GM23338 (cell line): Measurements from ENCODE around the gene FMN1. TPM values are rescaled to one million over a fixed set of nuclear protein-coding genes. Genes with fewer than 3 reads are reported as not detected.

ENCODE experiments used
- ATAC-seq: fragments of 200-7000 bp; cut with Tn5 transposase; 3 replicates; pipeline ENCODE4 v1.9.1; 2020
- DNase-seq: peaks from one replicate; pipeline ENCODE4 v3.0.0-alpha.2; 2015; ENCODE audit warnings: low spot score
- H2AFZ ChIP-seq: fragments of 200-600 bp; sonication (generic); 2 replicates; pipeline ENCODE4 v1.8.0; 2016; ENCODE audit warnings: antibody characterized with exemption, mild to moderate bottlenecking, moderate library complexity
- H3F3A ChIP-seq: fragments of 200-600 bp; sonication (generic); replicated peaks from 2 replicates; pipeline ENCODE4 v1.8.0; 2017; ENCODE audit warnings: antibody characterized with exemption, mixed run types, low read depth
- H3K27ac ChIP-seq: fragments of 200-600 bp; sonication (generic); 2 replicates; pipeline ENCODE4 v1.6.1; 2016; ENCODE audit warnings: low read depth
- H3K27me3 ChIP-seq: fragments of 200-600 bp; sonication (generic); 2 replicates; pipeline ENCODE4 v1.8.0; 2016; ENCODE audit warnings: mild to moderate bottlenecking, mixed run types, moderate library complexity; ENCODE audit not compliant: insufficient read depth
- H3K36me3 ChIP-seq: fragments of 200-600 bp; sonication (generic); 2 replicates; pipeline ENCODE4 v1.8.0; 2016; ENCODE audit warnings: mild to moderate bottlenecking; ENCODE audit not compliant: insufficient read depth
- H3K4me1 ChIP-seq: fragments of 200-600 bp; sonication (generic); 2 replicates; pipeline ENCODE4 v1.8.0; 2016; ENCODE audit warnings: mild to moderate bottlenecking, moderate library complexity; ENCODE audit not compliant: insufficient read depth
- H3K4me2 ChIP-seq: fragments of 200-600 bp; sonication (generic); 2 replicates; pipeline ENCODE4 v1.7.1; 2017; ENCODE audit warnings: mixed run types
- H3K4me3 ChIP-seq: fragments of 200-600 bp; sonication (generic); 2 replicates; pipeline ENCODE4 v1.6.1; 2016; ENCODE audit warnings: mixed run types
- H3K79me2 ChIP-seq: fragments of 200-600 bp; sonication (generic); replicated peaks from 2 replicates; pipeline ENCODE4 v1.8.0; 2017; ENCODE audit warnings: mild to moderate bottlenecking; ENCODE audit not compliant: insufficient read depth
- H3K9me2 ChIP-seq: fragments of 200-600 bp; sonication (generic); 2 replicates; pipeline ENCODE4 v1.8.0; 2017; ENCODE audit not compliant: insufficient read depth
- H4K20me1 ChIP-seq: fragments of 200-600 bp; sonication (generic); replicated peaks from 2 replicates; pipeline ENCODE4 v1.8.0; 2017; ENCODE audit warnings: mild to moderate bottlenecking; ENCODE audit not compliant: insufficient read depth
- H3K27ac Mint-ChIP-seq: 2 replicates; pipeline ENCODE4 v1.8.0; 2020; ENCODE audit warnings: inconsistent platforms, mild to moderate bottlenecking, moderate library complexity, mixed read lengths
- H3K27me3 Mint-ChIP-seq: 3 replicates; pipeline ENCODE4 v1.8.0; 2022; ENCODE audit warnings: low read depth, mild to moderate bottlenecking, moderate library complexity, mixed read lengths, inconsistent platforms; ENCODE audit not compliant: insufficient read depth, poor library complexity
- H3K36me3 Mint-ChIP-seq: 3 replicates; pipeline ENCODE4 v1.8.0; 2021; ENCODE audit warnings: low read depth, mild to moderate bottlenecking, inconsistent platforms, moderate library complexity, mixed read lengths
- H3K4me1 Mint-ChIP-seq: 3 replicates; pipeline ENCODE4 v1.8.0; 2020; ENCODE audit warnings: mild to moderate bottlenecking, inconsistent platforms, mixed read lengths
- H3K4me3 Mint-ChIP-seq: 3 replicates; pipeline ENCODE4 v1.8.0; 2021; ENCODE audit warnings: moderate library complexity, mild to moderate bottlenecking, inconsistent platforms, mixed read lengths
- H3K9me3 Mint-ChIP-seq: 3 replicates; pipeline ENCODE4 v1.8.0; 2020; ENCODE audit warnings: moderate library complexity, mild to moderate bottlenecking, inconsistent platforms, mixed read lengths
- CREB1 ChIP-seq: fragments of 250-450 bp; sonication (Bioruptor Pico); IDR thresholded peaks from 2 replicates; pipeline ENCODE4 v1.5.0; 2020; ENCODE audit warnings: low read depth, mild to moderate bottlenecking, moderate library complexity
- EZH2 ChIP-seq: fragments of 200-600 bp; sonication (generic); IDR thresholded peaks from one replicate; pipeline ENCODE4 v1.8.0; 2017; ENCODE audit warnings: antibody characterized with exemption, mild to moderate bottlenecking, low read depth; ENCODE audit not compliant: unreplicated experiment
- EZH2phosphoT487 ChIP-seq: fragments of 200-600 bp; sonication (generic); IDR thresholded peaks from one replicate; pipeline ENCODE4 v1.8.1; 2018; ENCODE audit warnings: antibody characterized with exemption; ENCODE audit not compliant: unreplicated experiment
- JUNB ChIP-seq: IDR thresholded peaks from one replicate; pipeline ENCODE4 v1.6.1; 2016; ENCODE audit warnings: antibody characterized with exemption; ENCODE audit not compliant: unreplicated experiment
- NANOG ChIP-seq: IDR thresholded peaks from 2 replicates; pipeline ENCODE4 v1.6.1; 2016; ENCODE audit warnings: antibody characterized with exemption, borderline replicate concordance
- POLR2AphosphoS5 ChIP-seq: IDR thresholded peaks from 2 replicates; pipeline ENCODE4 v1.6.1; 2016; ENCODE audit warnings: antibody characterized with exemption, low read depth
- STAT1 ChIP-seq: IDR thresholded peaks from one replicate; pipeline ENCODE4 v1.6.1; 2016; ENCODE audit warnings: antibody characterized with exemption; ENCODE audit not compliant: unreplicated experiment
- ZNF114 ChIP-seq: fragments of 250-450 bp; sonication (Bioruptor Pico); IDR thresholded peaks from 2 replicates; pipeline ENCODE4 v1.5.0; 2020; ENCODE audit warnings: mild to moderate bottlenecking, moderate library complexity
- ZNF331 ChIP-seq: fragments of 250-450 bp; sonication (Bioruptor Pico); IDR thresholded peaks from 2 replicates; pipeline ENCODE4 v1.5.0; 2020; ENCODE audit warnings: low read depth, mild to moderate bottlenecking, moderate library complexity
- polyA plus RNA-seq: library from polyadenylated mRNA; unstranded; fragments of >200 nt; fragmentation: Nextera tagmentation; extraction: Ambion mirVana; gene quantifications from 2 replicates; pipeline ENCODE4 v1.2.1, GENCODE V29; 2016
- total RNA-seq: library from RNA; depleted of rRNA; stranded (reverse); fragments of >200 nt; shearing (Covaris generic); gene quantifications from 2 replicates; pipeline ENCODE4 v1.2.3, GENCODE V29; 2014
- TF ChIP-seq, protein P1 (sequence below): IDR thresholded peaks from one replicate; pipeline ENCODE4 v1.6.1; 2018; ENCODE audit warnings: antibody characterized with exemption; ENCODE audit not compliant: unreplicated experiment
- TF ChIP-seq, protein P2 (sequence below), 2 experiments: fragments of 200-600 bp in 1 of 2; sonication (generic) in 1 of 2; conservative IDR thresholded peaks; 2 replicates each; pipeline versions ENCODE4 v1.5.1 to v1.6.1; 2016 to 2017; ENCODE audit warnings: antibody characterized with exemption in 2 of 2, low read depth in 2 of 2, mild to moderate bottlenecking in 2 of 2, moderate library complexity in 1 of 2
- TF ChIP-seq, protein P3 (sequence below): IDR thresholded peaks from 2 replicates; pipeline ENCODE4 v1.6.1; 2016; ENCODE audit warnings: antibody characterized with exemption

FMN1 gene
- total and polyA plus RNA-seq, 2 experiments from 2014 or later: 1.2 to 1.6 TPM

DNA sequence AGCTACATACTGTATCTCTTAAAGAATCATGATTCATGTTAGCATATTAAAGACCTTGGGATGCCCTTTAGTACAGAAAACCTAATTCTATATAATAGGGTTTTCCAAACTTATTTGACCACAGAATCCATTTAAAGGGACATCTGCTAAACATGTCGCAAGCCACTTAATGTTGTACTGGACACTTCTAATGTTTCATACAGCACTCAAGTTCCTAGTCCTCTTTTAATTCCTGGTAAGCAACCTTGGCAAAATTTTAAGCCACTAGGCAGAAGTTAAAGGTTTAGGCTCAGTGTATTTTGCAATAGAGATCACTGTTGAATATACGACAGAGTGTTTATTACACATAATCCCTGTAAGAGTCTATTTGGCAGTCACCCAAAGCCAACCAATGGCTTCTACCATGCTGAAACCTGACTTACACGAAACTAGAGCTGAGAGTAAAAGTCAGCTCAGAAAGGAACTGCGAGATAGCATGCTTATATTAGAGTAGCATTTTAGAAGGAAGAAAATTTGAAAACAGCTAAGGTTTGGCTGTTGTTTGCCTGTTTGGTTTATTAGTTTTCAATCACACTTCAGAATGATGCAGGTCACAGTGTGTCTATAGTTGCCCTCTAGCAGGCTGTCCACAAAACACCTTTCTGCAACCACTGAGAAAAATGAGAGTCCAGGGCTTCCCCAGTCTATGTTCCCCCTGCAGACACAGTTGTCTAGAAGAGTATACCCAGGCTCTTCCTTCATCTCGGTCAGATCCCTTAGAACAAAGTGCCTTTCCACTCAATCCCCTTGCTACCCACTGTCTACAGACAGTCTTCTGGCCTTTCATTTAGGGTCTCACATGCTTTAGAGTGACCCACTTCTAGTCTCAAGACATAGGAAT is 104.4 kb downstream of the FMN1 start:
- Histone ChIP-seq H3K27ac (no peak overlapping the region), H3K4me3 (no peak overlapping the region), H3K79me2 (no peaks in the 10 kb centered on the region), H3K36me3 (no peaks in the 10 kb centered on the region), H2AFZ (no peak overlapping the region), H3K4me1 (no peaks in the 10 kb centered on the region), H3K9me2 (no peaks in the 10 kb centered on the region), H3K27me3 (no peaks in the 10 kb centered on the region), H3K4me2 (no peak overlapping the region), H3F3A (no peaks in the 10 kb centered on the region), H4K20me1 (no peaks in the 10 kb centered on the region)
- Mint-ChIP-seq H3K36me3 (no peaks in the 10 kb centered on the region), H3K4me3 (no peak overlapping the region), H3K27ac (no peak overlapping the region), H3K4me1 (peaks cover 9% of the 10 kb centered on the region; the same call in 2 of the 3 replicates), H3K27me3 (peaks cover 2% of the 10 kb centered on the region), H3K9me3 (no peaks in the 10 kb centered on the region)
- DNase-seq (no peak), ATAC-seq (no peak)
- TF ChIP-seq EZH2: no peak
- TF ChIP-seq, protein P1, sequence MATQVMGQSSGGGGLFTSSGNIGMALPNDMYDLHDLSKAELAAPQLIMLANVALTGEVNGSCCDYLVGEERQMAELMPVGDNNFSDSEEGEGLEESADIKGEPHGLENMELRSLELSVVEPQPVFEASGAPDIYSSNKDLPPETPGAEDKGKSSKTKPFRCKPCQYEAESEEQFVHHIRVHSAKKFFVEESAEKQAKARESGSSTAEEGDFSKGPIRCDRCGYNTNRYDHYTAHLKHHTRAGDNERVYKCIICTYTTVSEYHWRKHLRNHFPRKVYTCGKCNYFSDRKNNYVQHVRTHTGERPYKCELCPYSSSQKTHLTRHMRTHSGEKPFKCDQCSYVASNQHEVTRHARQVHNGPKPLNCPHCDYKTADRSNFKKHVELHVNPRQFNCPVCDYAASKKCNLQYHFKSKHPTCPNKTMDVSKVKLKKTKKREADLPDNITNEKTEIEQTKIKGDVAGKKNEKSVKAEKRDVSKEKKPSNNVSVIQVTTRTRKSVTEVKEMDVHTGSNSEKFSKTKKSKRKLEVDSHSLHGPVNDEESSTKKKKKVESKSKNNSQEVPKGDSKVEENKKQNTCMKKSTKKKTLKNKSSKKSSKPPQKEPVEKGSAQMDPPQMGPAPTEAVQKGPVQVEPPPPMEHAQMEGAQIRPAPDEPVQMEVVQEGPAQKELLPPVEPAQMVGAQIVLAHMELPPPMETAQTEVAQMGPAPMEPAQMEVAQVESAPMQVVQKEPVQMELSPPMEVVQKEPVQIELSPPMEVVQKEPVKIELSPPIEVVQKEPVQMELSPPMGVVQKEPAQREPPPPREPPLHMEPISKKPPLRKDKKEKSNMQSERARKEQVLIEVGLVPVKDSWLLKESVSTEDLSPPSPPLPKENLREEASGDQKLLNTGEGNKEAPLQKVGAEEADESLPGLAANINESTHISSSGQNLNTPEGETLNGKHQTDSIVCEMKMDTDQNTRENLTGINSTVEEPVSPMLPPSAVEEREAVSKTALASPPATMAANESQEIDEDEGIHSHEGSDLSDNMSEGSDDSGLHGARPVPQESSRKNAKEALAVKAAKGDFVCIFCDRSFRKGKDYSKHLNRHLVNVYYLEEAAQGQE: no peak
- TF ChIP-seq ZNF331 (CRISPR knock-in tag): no peak
- TF ChIP-seq EZH2phosphoT487: no peak
- TF ChIP-seq CREB1: no peak
- TF ChIP-seq NANOG: no peak

DNA sequence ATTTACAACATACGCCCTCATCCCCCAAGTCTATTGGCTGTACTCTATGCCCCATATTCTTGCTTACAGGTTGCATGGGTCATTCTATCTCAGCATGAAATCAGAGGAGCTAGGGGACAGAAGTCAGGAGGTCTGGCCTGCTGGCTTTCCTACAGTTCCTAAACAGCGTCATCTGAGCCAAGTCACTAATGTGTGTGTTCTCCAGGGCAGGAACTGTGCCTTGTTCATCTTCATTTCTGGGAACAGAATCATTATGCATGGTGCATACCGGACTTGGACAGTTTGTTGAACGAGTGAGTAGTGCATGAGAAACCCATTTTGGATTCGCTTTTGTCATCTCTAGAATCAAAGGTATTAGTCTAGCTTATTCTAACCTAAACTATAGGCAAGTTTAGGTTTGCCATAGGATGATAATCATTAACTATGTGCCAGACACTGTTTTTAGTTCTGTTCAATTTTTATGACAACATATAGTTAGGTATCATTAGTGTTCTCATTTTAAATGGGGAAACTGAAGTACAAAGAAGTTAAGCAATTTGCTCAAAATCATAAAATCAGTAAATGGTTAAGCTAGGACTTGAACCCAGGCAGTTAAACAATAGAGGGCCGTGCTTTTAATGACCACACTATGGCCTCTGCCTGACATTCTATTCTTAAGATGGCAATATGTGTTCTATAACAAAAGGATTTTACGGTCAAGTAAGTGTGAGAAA is 105.2 kb downstream of the FMN1 start:
- H3K36me3 Mint-ChIP-seq: no peaks in the 10 kb centered on the region
- no peak overlapping the region for H3K4me2 ChIP-seq
- no peaks in the 10 kb centered on the region for H3K36me3 ChIP-seq
- H3K79me2 ChIP-seq: no peaks in the 10 kb centered on the region
- H2AFZ ChIP-seq: no peak overlapping the region
- H3F3A ChIP-seq: no peaks in the 10 kb centered on the region
- H3K9me2 ChIP-seq: no peaks in the 10 kb centered on the region
- no peak overlapping the region for H3K27ac Mint-ChIP-seq
- no peak overlapping the region for H3K27ac ChIP-seq
- H3K9me3 Mint-ChIP-seq: no peaks in the 10 kb centered on the region
- DNase-seq: no peak
- H3K4me1 Mint-ChIP-seq: peaks cover 13% of the 10 kb centered on the region; the same call in 2 of the 3 replicates
- no peaks in the 10 kb centered on the region for H3K4me1 ChIP-seq
- ATAC-seq: no peak
- H3K4me3 Mint-ChIP-seq: no peak overlapping the region
- peaks cover 2% of the 10 kb centered on the region for H3K27me3 Mint-ChIP-seq
- H4K20me1 ChIP-seq: no peaks in the 10 kb centered on the region
- no peak overlapping the region for H3K4me3 ChIP-seq
- no peaks in the 10 kb centered on the region for H3K27me3 ChIP-seq
- TF ChIP-seq STAT1 (no peak), POLR2AphosphoS5 (no peak), ZNF331 (CRISPR knock-in tag) (no peak), JUNB (no peak), NANOG (no peak), EZH2phosphoT487 (no peak), ZNF114 (no peak)
- TF ChIP-seq, protein P2, sequence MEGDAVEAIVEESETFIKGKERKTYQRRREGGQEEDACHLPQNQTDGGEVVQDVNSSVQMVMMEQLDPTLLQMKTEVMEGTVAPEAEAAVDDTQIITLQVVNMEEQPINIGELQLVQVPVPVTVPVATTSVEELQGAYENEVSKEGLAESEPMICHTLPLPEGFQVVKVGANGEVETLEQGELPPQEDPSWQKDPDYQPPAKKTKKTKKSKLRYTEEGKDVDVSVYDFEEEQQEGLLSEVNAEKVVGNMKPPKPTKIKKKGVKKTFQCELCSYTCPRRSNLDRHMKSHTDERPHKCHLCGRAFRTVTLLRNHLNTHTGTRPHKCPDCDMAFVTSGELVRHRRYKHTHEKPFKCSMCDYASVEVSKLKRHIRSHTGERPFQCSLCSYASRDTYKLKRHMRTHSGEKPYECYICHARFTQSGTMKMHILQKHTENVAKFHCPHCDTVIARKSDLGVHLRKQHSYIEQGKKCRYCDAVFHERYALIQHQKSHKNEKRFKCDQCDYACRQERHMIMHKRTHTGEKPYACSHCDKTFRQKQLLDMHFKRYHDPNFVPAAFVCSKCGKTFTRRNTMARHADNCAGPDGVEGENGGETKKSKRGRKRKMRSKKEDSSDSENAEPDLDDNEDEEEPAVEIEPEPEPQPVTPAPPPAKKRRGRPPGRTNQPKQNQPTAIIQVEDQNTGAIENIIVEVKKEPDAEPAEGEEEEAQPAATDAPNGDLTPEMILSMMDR (conservative IDR thresholded peaks at IDR 0.05; ENCODE audit: low read depth in 2 of 2): no peak
- TF ChIP-seq, protein P3, sequence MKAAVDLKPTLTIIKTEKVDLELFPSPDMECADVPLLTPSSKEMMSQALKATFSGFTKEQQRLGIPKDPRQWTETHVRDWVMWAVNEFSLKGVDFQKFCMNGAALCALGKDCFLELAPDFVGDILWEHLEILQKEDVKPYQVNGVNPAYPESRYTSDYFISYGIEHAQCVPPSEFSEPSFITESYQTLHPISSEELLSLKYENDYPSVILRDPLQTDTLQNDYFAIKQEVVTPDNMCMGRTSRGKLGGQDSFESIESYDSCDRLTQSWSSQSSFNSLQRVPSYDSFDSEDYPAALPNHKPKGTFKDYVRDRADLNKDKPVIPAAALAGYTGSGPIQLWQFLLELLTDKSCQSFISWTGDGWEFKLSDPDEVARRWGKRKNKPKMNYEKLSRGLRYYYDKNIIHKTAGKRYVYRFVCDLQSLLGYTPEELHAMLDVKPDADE: no peak
